GM21786 (cell line): ENCODE data around the gene NOD2.
A peak's percentile ranks its signal among the peaks of the same experiment; 100 is the strongest.

Source experiments
- ATAC-seq: cut with Tn5 transposase; IDR thresholded peaks from one replicate; pipeline ENCODE4 v1.9.1; 2021; ENCODE audit not compliant: unreplicated experiment

The NOD2 gene

GRCh38 chr16:50741225-50741780, 47.9 kb downstream of the NOD2 start:
- ATAC-seq, result no peak

- ATAC-seq, result peak; percentile 89
Measured at GRCh38 chr16:50741781-50742575, 48.6 kb downstream of the NOD2 start, which contains the start of gene CYLD. CYLD (plus strand) TSS chr16:50742086; CDS start chr16:50749699, 7,613 bp downstream.

- ATAC-seq, result no peak
Measured at GRCh38 chr16:50742576-50743200, 49.3 kb downstream of the NOD2 start.

GRCh38 chr16:50743581-50744225, 50.3 kb downstream of the NOD2 start:
- ATAC-seq, result no peak

GRCh38 chr16:50744881-50745280, 51.5 kb downstream of the NOD2 start:
- no peak for ATAC-seq

- ATAC-seq, result no peak
Measured at GRCh38 chr16:50745940-50746339, 52.5 kb downstream of the NOD2 start.

GRCh38 chr16:50747207-50747956, 54.0 kb downstream of the NOD2 start:
- peak; percentile 77 for ATAC-seq

GRCh38 chr16:50751528-50751927, 58.1 kb downstream of the NOD2 start:
- ATAC-seq, result no peak

- ATAC-seq, result no peak
Measured at GRCh38 chr16:50752471-50753235, 59.2 kb downstream of the NOD2 start.

- no peak for ATAC-seq
Measured at GRCh38 chr16:50756473-50756872, 63.1 kb downstream of the NOD2 start.

GRCh38 chr16:50761267-50761666, 67.9 kb downstream of the NOD2 start:
- no peak for ATAC-seq

- ATAC-seq, result no peak
Measured at GRCh38 chr16:50762241-50762640, 68.8 kb downstream of the NOD2 start.

GRCh38 chr16:50763211-50763610, 69.8 kb downstream of the NOD2 start:
- no peak for ATAC-seq

- no peak for ATAC-seq
Measured at GRCh38 chr16:50765260-50765659, 71.9 kb downstream of the NOD2 start.

- ATAC-seq, result no peak
Measured at GRCh38 chr16:50765861-50766260, 72.5 kb downstream of the NOD2 start.

- no peak for ATAC-seq
Measured at GRCh38 chr16:50767197-50767596, 73.8 kb downstream of the NOD2 start.

- ATAC-seq, result no peak
Measured at GRCh38 chr16:50771366-50771765, 78.0 kb downstream of the NOD2 start.

GRCh38 chr16:50774405-50774804, 81.0 kb downstream of the NOD2 start:
- ATAC-seq, result no peak

GRCh38 chr16:50774960-50775359, 81.6 kb downstream of the NOD2 start:
- ATAC-seq, result no peak

GRCh38 chr16:50776037-50776436, 82.6 kb downstream of the NOD2 start:
- no peak for ATAC-seq
